ENCODE measurements around the gene REM1. TPM values are rescaled to one million over a fixed set of nuclear protein-coding genes. Genes with fewer than 3 reads are reported as not detected.

REM1 gene
- total and polyA plus RNA-seq, 2 experiments from 2014 or later, result 0.28 TPM; not detected in 1

- Mint-ChIP-seq H3K27me3 (ENCODE audit: insufficient read depth, low read depth, poor library complexity) (peaks cover 13% of the 10 kb centered on the region), H3K9me3 (peaks cover 80% of the 10 kb centered on the region), H3K27ac (no peak overlapping the region), H3K4me1 (peaks cover 5% of the 10 kb centered on the region; the same call in 2 of the 3 replicates), H3K36me3 (ENCODE audit: low read depth) (no peaks in the 10 kb centered on the region), H3K4me3 (no peak overlapping the region)
- no peaks in the 10 kb centered on the region for H3K79me2 ChIP-seq (replicated peaks; ENCODE audit: insufficient read depth)
- peaks cover 5% of the 10 kb centered on the region; the same call in 1 of the 2 replicates for H3F3A ChIP-seq (replicated peaks; ENCODE audit: low read depth)
- H4K20me1 ChIP-seq (replicated peaks; ENCODE audit: insufficient read depth), result 0 out of 2 replicates have a peak, but pooled peaks cover 5% of the 10 kb centered on the region
- peaks cover 8% of the 10 kb centered on the region; the same call in 1 of the 2 replicates for H3K4me1 ChIP-seq (ENCODE audit: insufficient read depth)
- H3K4me3 ChIP-seq, result no peak overlapping the region
- H3K27ac ChIP-seq (ENCODE audit: low read depth), result no peak overlapping the region
- H3K4me2 ChIP-seq, result no peak overlapping the region
- H2AFZ ChIP-seq, result no peak overlapping the region
- H3K36me3 ChIP-seq (ENCODE audit: insufficient read depth), result no peaks in the 10 kb centered on the region
- ATAC-seq (no peak), DNase-seq (ENCODE audit: low spot score) (no peak)
- H3K9me2 ChIP-seq (ENCODE audit: insufficient read depth), result no peaks in the 10 kb centered on the region
- peaks cover 29% of the 10 kb centered on the region for H3K27me3 ChIP-seq (ENCODE audit: insufficient read depth)
- no peak for TF ChIP-seq CTCF (conservative IDR thresholded peaks at IDR 0.05; ENCODE audit: low read depth in 2 of 2)
- TF ChIP-seq EZH2phosphoT487 (IDR thresholded peaks at IDR 0.05; ENCODE audit: unreplicated experiment), result no peak
- no peak for TF ChIP-seq STAT1 (IDR thresholded peaks at IDR 0.05; ENCODE audit: unreplicated experiment)
- TF ChIP-seq NANOG (IDR thresholded peaks at IDR 0.05; ENCODE audit: borderline replicate concordance), result no peak
- no peak for TF ChIP-seq EZH2 (IDR thresholded peaks at IDR 0.05; ENCODE audit: low read depth, unreplicated experiment)
- no peak for TF ChIP-seq ZNF331 (CRISPR knock-in tag; IDR thresholded peaks at IDR 0.05; ENCODE audit: low read depth)
Measured at GRCh38 chr20:31490752-31491151, 15.7 kb downstream of the REM1 start.

GRCh38 chr20:31494131-31494530 is 19.0 kb downstream of the REM1 start:
- no peak overlapping the region for H3K4me3 Mint-ChIP-seq
- no peak for TF ChIP-seq REST (IDR thresholded peaks at IDR 0.05; ENCODE audit: unreplicated experiment)
- TF ChIP-seq CTCF (conservative IDR thresholded peaks at IDR 0.05; ENCODE audit: low read depth in 2 of 2), result peak; percentile 89 to 98
- no peak for TF ChIP-seq EZH2phosphoT487 (IDR thresholded peaks at IDR 0.05; ENCODE audit: unreplicated experiment)
- TF ChIP-seq ZNF331 (CRISPR knock-in tag; IDR thresholded peaks at IDR 0.05; ENCODE audit: low read depth), result no peak
- TF ChIP-seq CREB1 (CRISPR knock-in tag; IDR thresholded peaks at IDR 0.05; ENCODE audit: low read depth), result peak; percentile 44; the same call in 1 of the 2 replicates
- no peaks in the 10 kb centered on the region for H3K4me1 Mint-ChIP-seq
- Histone ChIP-seq H3K4me2 (no peak overlapping the region), H3K36me3 (ENCODE audit: insufficient read depth) (no peaks in the 10 kb centered on the region), H3F3A (replicated peaks; ENCODE audit: low read depth) (no peaks in the 10 kb centered on the region; the same call in 1 of the 2 replicates), H3K27me3 (ENCODE audit: insufficient read depth) (no peaks in the 10 kb centered on the region), H3K27ac (ENCODE audit: low read depth) (no peak overlapping the region), H2AFZ (no peak overlapping the region), H3K79me2 (replicated peaks; ENCODE audit: insufficient read depth) (no peaks in the 10 kb centered on the region), H3K4me3 (no peak overlapping the region), H4K20me1 (replicated peaks; ENCODE audit: insufficient read depth) (no peaks in the 10 kb centered on the region), H3K4me1 (ENCODE audit: insufficient read depth) (peaks cover 7% of the 10 kb centered on the region), H3K9me2 (ENCODE audit: insufficient read depth) (no peaks in the 10 kb centered on the region)
- H3K27ac Mint-ChIP-seq, result no peak overlapping the region
- peak; percentile 96 for DNase-seq (ENCODE audit: low spot score)
- H3K9me3 Mint-ChIP-seq, result peaks cover 81% of the 10 kb centered on the region
- H3K27me3 Mint-ChIP-seq (ENCODE audit: insufficient read depth, low read depth, poor library complexity), result peaks cover 6% of the 10 kb centered on the region
- ATAC-seq, result peak; percentile 64
- H3K36me3 Mint-ChIP-seq (ENCODE audit: low read depth), result no peaks in the 10 kb centered on the region; the same call in 1 of the 3 replicates

Measured in GM23338 (cell line).